Mesenchymal stem cell (in vitro differentiated cells and primary cell): ENCODE measurements around the gene SYT9.

Experiments
- DNase-seq: peaks from one replicate; pipeline ENCODE4 v3.0.0-alpha.2; 2013
- H2AFZ ChIP-seq: one replicate; pipeline ENCODE4 v1.6.1; 2013; ENCODE audit warnings: low read depth, mild to moderate bottlenecking, control low read depth, inconsistent platforms, low read length, moderate library complexity
- H2AK5ac ChIP-seq: 2 replicates; pipeline ENCODE4 v1.6.1; 2013; ENCODE audit warnings: low read length, moderate library complexity, mild to moderate bottlenecking, inconsistent platforms; ENCODE audit not compliant: severe bottlenecking
- H2BK120ac ChIP-seq: one replicate; pipeline ENCODE4 v1.6.1; 2013; ENCODE audit warnings: low read depth, mild to moderate bottlenecking, inconsistent platforms, low read length, moderate library complexity
- H2BK12ac ChIP-seq, 2 experiments: one replicate each; pipeline ENCODE4 v1.6.1; 2013; ENCODE audit warnings: inconsistent platforms in 2 of 2, low read length in 2 of 2, mild to moderate bottlenecking in 2 of 2, moderate library complexity in 2 of 2, control low read depth in 1 of 2
- H2BK15ac ChIP-seq: one replicate; pipeline ENCODE4 v1.6.1; 2013; ENCODE audit warnings: mild to moderate bottlenecking, low read depth, inconsistent platforms; ENCODE audit not compliant: poor library complexity, severe bottlenecking
- H2BK5ac ChIP-seq: 2 replicates; pipeline ENCODE4 v1.6.1; 2013; ENCODE audit warnings: low read depth, mild to moderate bottlenecking, low read length, control low read depth, inconsistent platforms; ENCODE audit not compliant: poor library complexity, severe bottlenecking
- H3K14ac ChIP-seq, 2 experiments: one replicate each; pipeline ENCODE4 v1.6.1; 2013; ENCODE audit warnings: inconsistent platforms in 2 of 2, low read length in 2 of 2, control low read depth in 1 of 2, mild to moderate bottlenecking in 1 of 2, moderate library complexity in 1 of 2
- H3K18ac ChIP-seq, 2 experiments: one replicate each; pipeline ENCODE4 v1.6.1; 2013; ENCODE audit warnings: inconsistent platforms in 2 of 2, low read length in 2 of 2, control low read depth in 1 of 2, low read depth in 1 of 2, mild to moderate bottlenecking in 1 of 2
- H3K23ac ChIP-seq, 2 experiments: one replicate each; pipeline ENCODE4 v1.6.1; 2013; ENCODE audit warnings: inconsistent platforms in 2 of 2, low read length in 2 of 2, mild to moderate bottlenecking in 2 of 2, moderate library complexity in 2 of 2, control low read depth in 1 of 2
- H3K27ac ChIP-seq: 2 replicates; pipeline ENCODE4 v1.5.1; 2013; ENCODE audit warnings: mild to moderate bottlenecking, moderate library complexity, low read length, control low read depth, inconsistent platforms; ENCODE audit not compliant: poor library complexity, severe bottlenecking
- H3K27me3 ChIP-seq, 2 experiments: 2 replicates each; pipeline versions ENCODE4 v1.6.1 to v1.7.0; 2013; ENCODE audit warnings: low read length in 2 of 2, mild to moderate bottlenecking in 2 of 2, moderate library complexity in 2 of 2, control low read depth in 1 of 2, inconsistent platforms in 1 of 2; ENCODE audit not compliant: control insufficient read depth in 1 of 2, insufficient read depth in 1 of 2
- H3K36me3 ChIP-seq, 2 experiments: 2 replicates each; pipeline versions ENCODE4 v1.6.1 to v1.7.0; 2013; ENCODE audit warnings: low read length in 2 of 2, control low read depth in 1 of 2, inconsistent platforms in 1 of 2, low read depth in 1 of 2, mild to moderate bottlenecking in 1 of 2; ENCODE audit not compliant: insufficient read depth in 2 of 2, control insufficient read depth in 1 of 2
- H3K4ac ChIP-seq, 2 experiments: one replicate each; pipeline ENCODE4 v1.6.1; 2013; ENCODE audit warnings: inconsistent platforms in 2 of 2, low read length in 2 of 2, mild to moderate bottlenecking in 2 of 2, moderate library complexity in 2 of 2, control low read depth in 1 of 2, low read depth in 1 of 2
- H3K4me1 ChIP-seq: 2 replicates; pipeline ENCODE4 v1.6.1; 2013; ENCODE audit warnings: low read depth, low read length, control low read depth; ENCODE audit not compliant: control insufficient read depth, insufficient read depth
- H3K4me2 ChIP-seq: 2 replicates; pipeline ENCODE4 v1.6.1; 2013; ENCODE audit warnings: low read length, mild to moderate bottlenecking, inconsistent platforms; ENCODE audit not compliant: poor library complexity, severe bottlenecking
- H3K4me3 ChIP-seq, 2 experiments: 2 replicates each; pipeline versions ENCODE4 v1.5.1 to v1.7.0; 2013; ENCODE audit warnings: low read length in 2 of 2, mild to moderate bottlenecking in 2 of 2, control low read depth in 1 of 2, low read depth in 1 of 2; ENCODE audit not compliant: insufficient read depth in 1 of 2
- H3K79me1 ChIP-seq: replicated peaks from 2 replicates; pipeline ENCODE4 v1.6.1; 2013; ENCODE audit warnings: mild to moderate bottlenecking, control low read depth, low read length, inconsistent platforms; ENCODE audit not compliant: poor library complexity, severe bottlenecking
- H3K9ac ChIP-seq: 2 replicates; pipeline ENCODE4 v1.7.0; 2013; ENCODE audit warnings: mild to moderate bottlenecking, low read length, moderate library complexity
- H3K9me3 ChIP-seq: 2 replicates; pipeline ENCODE4 v1.7.0; 2013; ENCODE audit warnings: mild to moderate bottlenecking, low read length; ENCODE audit not compliant: control insufficient read depth
- H4K8ac ChIP-seq: one replicate; pipeline ENCODE4 v1.6.1; 2013; ENCODE audit warnings: inconsistent platforms, mild to moderate bottlenecking, low read length, moderate library complexity
- H4K91ac ChIP-seq: one replicate; pipeline ENCODE4 v1.6.1; 2013; ENCODE audit warnings: mild to moderate bottlenecking, low read length, inconsistent platforms
- WGBS: methylation state at CpG from one replicate; pipeline ENCODE4 v1.1.7; 2013; ENCODE audit warnings: mixed read lengths; 5-methylcytosine and 5-hydroxymethylcytosine counted together

Gene SYT9

GRCh38 chr11:7511401-7511800 is 259.7 kb downstream of the SYT9 start:
- Histone ChIP-seq H3K9ac (no peak overlapping the region), H3K14ac (no peak overlapping the region), H3K79me1 (no peaks in the 10 kb centered on the region), H2BK120ac (no peak overlapping the region), H2AK5ac (no peak overlapping the region), H3K4me3 (no peak overlapping the region), H2BK5ac (no peak overlapping the region), H3K27me3 (peaks cover 0 to 36% of the 10 kb centered on the region in 2 experiments), H4K91ac (no peak overlapping the region), H3K4me2 (no peak overlapping the region), H3K18ac (no peak overlapping the region), H2BK12ac (no peak overlapping the region), H3K36me3 (peaks cover 0 to 18% of the 10 kb centered on the region in 2 experiments), H3K4me1 (peaks cover 12% of the 10 kb centered on the region), H3K4ac (no peak overlapping the region), H2BK15ac (no peak overlapping the region), H3K23ac (no peak overlapping the region), H2AFZ (no peak overlapping the region), H3K9me3 (no peaks in the 10 kb centered on the region), H3K27ac (no peak overlapping the region), H4K8ac (no peak overlapping the region)
- DNase-seq = no peak
- 73% methylated on average over 5 of the region's 5 CpGs for WGBS

- peak overlapping the region; percentile 67 for H2AFZ ChIP-seq
- peak overlapping the region; percentile 44 to 85 for H2BK12ac ChIP-seq
- H3K4me3 ChIP-seq = peak overlapping the region; percentile 68 to 87
- H3K4me2 ChIP-seq = peak overlapping the region; percentile 99
- no peak overlapping the region for H3K27ac ChIP-seq
- no peak overlapping the region for H2AK5ac ChIP-seq
- no peak overlapping the region for H2BK5ac ChIP-seq
- peaks cover 0 to 18% of the 10 kb centered on the region in 2 experiments for H3K36me3 ChIP-seq
- H3K9ac ChIP-seq = peak overlapping the region; percentile 93
- H3K79me1 ChIP-seq = no peaks in the 10 kb centered on the region
- H3K27me3 ChIP-seq = peaks cover 0 to 33% of the 10 kb centered on the region in 2 experiments
- peak overlapping the region; percentile 23 for H2BK120ac ChIP-seq
- peak overlapping the region in 1 of 2 experiments; percentile 26 for H3K14ac ChIP-seq
- peak overlapping the region; percentile 18 for H4K91ac ChIP-seq
- peak overlapping the region; percentile 45 for H2BK15ac ChIP-seq
- peak overlapping the region in 1 of 2 experiments; percentile 81 for H3K4ac ChIP-seq
- peaks cover 12% of the 10 kb centered on the region for H3K4me1 ChIP-seq
- 39% methylated on average over 18 of the region's 18 CpGs for WGBS
- H3K9me3 ChIP-seq = no peaks in the 10 kb centered on the region
- peak overlapping the region; percentile 55 to 58 for H3K18ac ChIP-seq
- no peak overlapping the region for H3K23ac ChIP-seq
- peak; percentile 56 for DNase-seq
- H4K8ac ChIP-seq = peak overlapping the region; percentile 93
These were observed 261.0 kb downstream of the SYT9 start for GRCh38 chr11:7512525-7513233.

GRCh38 chr11:7513234-7514098 is 261.8 kb downstream of the SYT9 start, which contains the start of gene PPFIBP2:
PPFIBP2 (plus strand) TSS chr11:7513999; CDS start chr11:7549476, 35,477 bp downstream.
- Histone ChIP-seq H2BK120ac (peak within 1 kb of the TSS; percentile 64), H4K8ac (peak within 1 kb of the TSS; percentile 93), H2BK5ac (no peak within 1 kb of the TSS), H3K27ac (peak within 1 kb of the TSS; percentile 34), H3K36me3 (peaks cover 0 to 18% of the 10 kb centered on the region in 2 experiments), H2AFZ (peak within 1 kb of the TSS; percentile 68), H3K9me3 (no peaks in the 10 kb centered on the region), H3K4me2 (peak within 1 kb of the TSS; percentile 99), H3K23ac (peak within 1 kb of the TSS in 1 of 2 experiments; percentile 95), H4K91ac (peak within 1 kb of the TSS; percentile 18), H3K4ac (peak within 1 kb of the TSS in 1 of 2 experiments; percentile 81), H3K9ac (peak within 1 kb of the TSS; percentile 93), H3K4me3 (peak within 1 kb of the TSS; percentile 68 to 87), H3K14ac (peak within 1 kb of the TSS in 1 of 2 experiments; percentile 39), H2BK15ac (peak within 1 kb of the TSS; percentile 95), H3K4me1 (peaks cover 12% of the 10 kb centered on the region), H3K27me3 (peaks cover 0 to 33% of the 10 kb centered on the region in 2 experiments), H3K79me1 (no peaks in the 10 kb centered on the region), H2BK12ac (peak within 1 kb of the TSS; percentile 44 to 85), H3K18ac (peak within 1 kb of the TSS; percentile 55 to 67), H2AK5ac (no peak within 1 kb of the TSS)
- DNase-seq = peak; percentile 75
- WGBS = under 1% methylated on average over 54 of the region's 79 CpGs
